HepG2 (cell line): Measurements from ENCODE around the gene HLA-C. TPM values are rescaled to one million over a fixed set of nuclear protein-coding genes. Genes with fewer than 3 reads are reported as not detected.

ENCODE experiments used
- ATF1 ChIP-seq: IDR thresholded peaks from 2 replicates; pipeline ENCODE4 v1.6.1; 2016; ENCODE audit warnings: mild to moderate bottlenecking, control low read depth
- DZIP1 ChIP-seq: sonication (generic); formaldehyde crosslinking; IDR thresholded peaks from 2 replicates; pipeline ENCODE4 v1.5.0; 2020; ENCODE audit warnings: mild to moderate bottlenecking, missing genetic modification reagents
- HOXA3 ChIP-seq: sonication (generic); formaldehyde crosslinking; IDR thresholded peaks from 2 replicates; pipeline ENCODE4 v1.5.0; 2020; ENCODE audit warnings: missing genetic modification reagents
- MAX ChIP-seq: IDR thresholded peaks from 2 replicates; pipeline ENCODE4 v1.6.1; 2012; ENCODE audit warnings: inconsistent platforms
- NFYB ChIP-seq: sonication (generic); formaldehyde crosslinking; IDR thresholded peaks from 2 replicates; pipeline ENCODE4 v1.4.0; 2020; ENCODE audit warnings: missing genetic modification reagents
- PHF8 ChIP-seq: sonication (generic); formaldehyde crosslinking; IDR thresholded peaks from 2 replicates; pipeline ENCODE4 v1.5.0; 2020; ENCODE audit warnings: missing genetic modification reagents
- POLR2AphosphoS5 ChIP-seq: IDR thresholded peaks from 2 replicates; pipeline ENCODE4 v1.6.1; 2012; ENCODE audit warnings: low read depth, low read length
- RBFOX2 ChIP-seq: fragments of 200-400 bp; formaldehyde crosslinking; IDR thresholded peaks from 2 replicates; pipeline ENCODE4 v1.6.1; 2017; ENCODE audit warnings: low read depth, mild to moderate bottlenecking, low read length
- REPIN1 ChIP-seq: sonication (generic); formaldehyde crosslinking; IDR thresholded peaks from 2 replicates; pipeline ENCODE4 v1.8.0; 2022; ENCODE audit warnings: missing genetic modification reagents, low read depth, mild to moderate bottlenecking, borderline replicate concordance
- ZNF512B ChIP-seq: sonication (generic); formaldehyde crosslinking; IDR thresholded peaks from 2 replicates; pipeline ENCODE4 v1.5.1; 2020; ENCODE audit warnings: missing genetic modification reagents, mild to moderate bottlenecking, borderline replicate concordance
- ZNF768 ChIP-seq: sonication (generic); formaldehyde crosslinking; IDR thresholded peaks from 2 replicates; pipeline ENCODE4 v1.4.0; 2020; ENCODE audit warnings: missing genetic modification reagents
- polyA plus RNA-seq, 8 experiments: library from polyadenylated mRNA; depleted of rRNA in 3 of 8; stranded (reverse) in 7 of 8; unstranded in 1 of 8; fragments of >200 nt; fragmentation: Illumina TruSeq in 4 of 8; extraction: Trizol in 4 of 8; gene quantifications; 2 replicates each; pipeline versions ENCODE4 v1.2.1 to v1.2.3, GENCODE V29; 2011 to 2016; ENCODE audit warnings: low read depth in 4 of 8, missing spikeins in 1 of 8, mixed read lengths in 1 of 8; ENCODE audit not compliant: insufficient read depth in 1 of 8
- total RNA-seq, 5 experiments: library from RNA; depleted of rRNA; stranded (reverse); fragments of >200 nt; fragmentation: Illumina TruSeq; extraction: Trizol; gene quantifications; 2 replicates each; pipeline ENCODE4 v1.2.3, GENCODE V29; 2016; ENCODE audit warnings: low read depth in 1 of 5

The HLA-C gene
- total and polyA plus RNA-seq, 2 of the 13 experiments (the other 11 are each of a cell fraction or from before 2014, with no cell fraction given), result 77.1 to 155 TPM

- TF ChIP-seq ZNF512B (CRISPR knock-in tag) (no peak), PHF8 (CRISPR knock-in tag) (peak; percentile 58), POLR2AphosphoS5 (peak; percentile 50; the same call in 1 of the 2 replicates), ZNF768 (no peak), DZIP1 (no peak), NFYB (CRISPR knock-in tag) (peak; percentile 82), ATF1 (peak; percentile 77), RBFOX2 (peak; percentile 57; the same call in 1 of the 2 replicates), HOXA3 (0 out of 2 replicates have a peak, but pooled peaks have one; percentile 29), MAX (0 out of 2 replicates have a peak, but pooled peaks have one; percentile 20), REPIN1 (CRISPR knock-in tag) (no peak)
Observed at GRCh38 chr6:31271641-31272357, at the start of gene HLA-C (continued).
